Gastroesophageal sphincter (tissue), 4 donors: ENCODE results near the gene MYH11. TPM values are rescaled to one million over a fixed set of nuclear protein-coding genes. Genes with fewer than 3 reads are reported as not detected.
"Not testable (repeated sequence)": the region's sequence is repeated elsewhere in the genome, so short reads cannot be mapped to it uniquely, and the experiment has no call there.

Experiments used
- ATAC-seq: fragments of 150-250 bp; one replicate; pipeline ENCODE4 v1.9.1; 2016; ENCODE audit warnings: mild to moderate bottlenecking, moderate library complexity
- H3K27ac ChIP-seq, 4 donors: fragments of 200-600 bp; sonication (generic) in 3 of 4; 1 replicate in 3 of 4; 2 replicates in 1 of 4; pipeline ENCODE4 v1.5.1; 2016 to 2019
- H3K27me3 ChIP-seq: fragments of 200-600 bp; sonication (generic); one replicate; pipeline ENCODE4 v1.5.1; 2019
- H3K36me3 ChIP-seq, 2 donors: fragments of 200-600 bp; sonication (generic); one replicate each; pipeline ENCODE4 v1.5.1; 2019; ENCODE audit warnings: control low read depth in 1 of 2
- H3K4me1 ChIP-seq, 3 donors: fragments of 200-600 bp; sonication (generic); 1 replicate in 2 of 3; 2 replicates in 1 of 3; pipeline ENCODE4 v1.5.1; 2016 to 2019; ENCODE audit warnings: control low read depth in 2 of 3
- H3K4me3 ChIP-seq, 2 donors: fragments of 200-600 bp; sonication (generic); one replicate each; pipeline ENCODE4 v1.5.1; 2019; ENCODE audit warnings: mild to moderate bottlenecking in 1 of 2, moderate library complexity in 1 of 2
- H3K9me3 ChIP-seq, 3 donors: fragments of 200-600 bp; sonication (generic); one replicate each; pipeline ENCODE4 v1.5.1; 2017 to 2019; ENCODE audit warnings: control low read depth in 2 of 3
- EP300 ChIP-seq: sonication (generic); formaldehyde crosslinking; IDR thresholded peaks from one replicate; pipeline ENCODE4 v1.6.1; 2017; ENCODE audit warnings: antibody characterized with exemption, mild to moderate bottlenecking
- POLR2A ChIP-seq, 2 donors: fragments of 450-650 bp; IDR thresholded peaks; one replicate each; pipeline ENCODE4 v1.6.1; 2017; ENCODE audit warnings: antibody characterized with exemption in 2 of 2, mild to moderate bottlenecking in 2 of 2, moderate library complexity in 1 of 2
- POLR2AphosphoS5 ChIP-seq: sonication (generic); formaldehyde crosslinking; IDR thresholded peaks from one replicate; pipeline ENCODE4 v1.6.1; 2017; ENCODE audit warnings: antibody characterized with exemption
- WGBS, 2 donors: methylation state at CpG; one replicate each; pipeline ENCODE4 v1.1.5; 2018; ENCODE audit warnings: low coverage in 1 of 2; 5-methylcytosine and 5-hydroxymethylcytosine counted together
- total RNA-seq, 4 donors: library from RNA; depleted of rRNA; stranded (reverse); fragments of >200 nt; gene quantifications; one replicate each; pipeline ENCODE4 v1.1.0, GENCODE V29; 2016
- TF ChIP-seq, protein P1 (sequence below), 4 experiments: fragments of 200-600 bp in 2 of 4; fragments of 450-650 bp in 2 of 4; sonication (generic) in 1 of 4; IDR thresholded peaks; one replicate each; pipeline ENCODE4 v1.5.1; 2017 to 2019; ENCODE audit warnings: antibody characterized with exemption in 4 of 4, mild to moderate bottlenecking in 2 of 4, moderate library complexity in 2 of 4

The MYH11 gene
- total RNA-seq, 4 donors from 2014 or later = 7,231 to 23,237 (median 11,307) TPM

GRCh38 chr16:15701975-15702970, 154.6 kb downstream of the MYH11 start:
- Histone ChIP-seq H3K36me3 (peaks cover 0 to 87% of the 10 kb centered on the region in 2 donors), H3K27ac (peak overlapping the region; percentile 32 to 77 (median 72)), H3K9me3 (no peaks in the 10 kb centered on the region), H3K4me3 (no peak overlapping the region), H3K27me3 (no peaks in the 10 kb centered on the region), H3K4me1 (peaks cover 0 to 22% (median 0%) of the 10 kb centered on the region in 3 donors)
- no peak for TF ChIP-seq EP300
- peak; percentile 63 for TF ChIP-seq POLR2AphosphoS5
- TF ChIP-seq, protein P1, sequence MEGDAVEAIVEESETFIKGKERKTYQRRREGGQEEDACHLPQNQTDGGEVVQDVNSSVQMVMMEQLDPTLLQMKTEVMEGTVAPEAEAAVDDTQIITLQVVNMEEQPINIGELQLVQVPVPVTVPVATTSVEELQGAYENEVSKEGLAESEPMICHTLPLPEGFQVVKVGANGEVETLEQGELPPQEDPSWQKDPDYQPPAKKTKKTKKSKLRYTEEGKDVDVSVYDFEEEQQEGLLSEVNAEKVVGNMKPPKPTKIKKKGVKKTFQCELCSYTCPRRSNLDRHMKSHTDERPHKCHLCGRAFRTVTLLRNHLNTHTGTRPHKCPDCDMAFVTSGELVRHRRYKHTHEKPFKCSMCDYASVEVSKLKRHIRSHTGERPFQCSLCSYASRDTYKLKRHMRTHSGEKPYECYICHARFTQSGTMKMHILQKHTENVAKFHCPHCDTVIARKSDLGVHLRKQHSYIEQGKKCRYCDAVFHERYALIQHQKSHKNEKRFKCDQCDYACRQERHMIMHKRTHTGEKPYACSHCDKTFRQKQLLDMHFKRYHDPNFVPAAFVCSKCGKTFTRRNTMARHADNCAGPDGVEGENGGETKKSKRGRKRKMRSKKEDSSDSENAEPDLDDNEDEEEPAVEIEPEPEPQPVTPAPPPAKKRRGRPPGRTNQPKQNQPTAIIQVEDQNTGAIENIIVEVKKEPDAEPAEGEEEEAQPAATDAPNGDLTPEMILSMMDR (IDR thresholded peaks at IDR 0.05) = no peak
- no peak for TF ChIP-seq POLR2A (IDR thresholded peaks at IDR 0.05)
- 33 to 44% methylated on average over 7 to 9 of the region's 11 CpGs for WGBS, 2 donors
- ATAC-seq = peak; percentile 11

DNA sequence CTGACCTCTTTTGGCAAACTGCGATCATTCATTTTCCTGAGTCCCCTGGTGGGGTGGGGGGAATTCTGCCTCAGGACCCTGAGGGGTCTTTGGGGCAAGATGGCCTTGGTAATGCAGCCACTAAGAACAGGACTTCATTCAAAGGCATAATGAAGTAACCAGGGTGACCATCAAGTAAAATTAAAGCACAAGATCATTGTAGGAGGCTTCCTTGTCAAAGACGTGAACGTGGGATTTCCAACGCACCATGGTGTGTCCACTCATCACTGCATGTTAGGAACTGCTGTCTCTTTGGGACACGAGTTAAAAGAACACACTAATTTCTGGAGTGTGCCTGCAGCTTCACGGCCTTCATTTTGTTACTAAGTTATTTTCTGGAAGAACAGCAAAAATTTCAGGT, 155.5 kb downstream of the MYH11 start:
- 18 to 57% methylated on average over 5 to 6 of the region's 6 CpGs for WGBS, 2 donors
- no peak for ATAC-seq
- Histone ChIP-seq H3K27ac (peak overlapping the region in 3 of 4 donors; percentile 71 to 77 (median 74)), H3K4me1 (peaks cover 0 to 15% (median 0%) of the 10 kb centered on the region in 3 donors), H3K9me3 (no peaks in the 10 kb centered on the region), H3K4me3 (no peak overlapping the region), H3K36me3 (peaks cover 0 to 87% of the 10 kb centered on the region in 2 donors), H3K27me3 (no peaks in the 10 kb centered on the region)
- TF ChIP-seq, protein P1 (IDR thresholded peaks at IDR 0.05) = no peak
- no peak for TF ChIP-seq POLR2AphosphoS5
- no peak for TF ChIP-seq POLR2A (IDR thresholded peaks at IDR 0.05)
- TF ChIP-seq EP300 = no peak

GRCh38 chr16:15699819-15700218, 157.0 kb downstream of the MYH11 start:
- H3K27me3 ChIP-seq = no peaks in the 10 kb centered on the region
- H3K4me3 ChIP-seq = no peak overlapping the region
- no peaks in the 10 kb centered on the region for H3K9me3 ChIP-seq
- TF ChIP-seq, protein P1 (IDR thresholded peaks at IDR 0.05) = no peak
- peak; percentile 28 for TF ChIP-seq POLR2AphosphoS5
- TF ChIP-seq EP300 = no peak
- TF ChIP-seq POLR2A (IDR thresholded peaks at IDR 0.05) = no peak
- ATAC-seq = no peak
- 89 to 94% methylated on average over 3 to 9 of the region's 12 CpGs for WGBS, 2 donors
- peaks cover 0 to 9% (median 0%) of the 10 kb centered on the region in 3 donors for H3K4me1 ChIP-seq
- H3K27ac ChIP-seq = no peak overlapping the region
- peaks cover 0 to 88% of the 10 kb centered on the region in 2 donors for H3K36me3 ChIP-seq

DNA sequence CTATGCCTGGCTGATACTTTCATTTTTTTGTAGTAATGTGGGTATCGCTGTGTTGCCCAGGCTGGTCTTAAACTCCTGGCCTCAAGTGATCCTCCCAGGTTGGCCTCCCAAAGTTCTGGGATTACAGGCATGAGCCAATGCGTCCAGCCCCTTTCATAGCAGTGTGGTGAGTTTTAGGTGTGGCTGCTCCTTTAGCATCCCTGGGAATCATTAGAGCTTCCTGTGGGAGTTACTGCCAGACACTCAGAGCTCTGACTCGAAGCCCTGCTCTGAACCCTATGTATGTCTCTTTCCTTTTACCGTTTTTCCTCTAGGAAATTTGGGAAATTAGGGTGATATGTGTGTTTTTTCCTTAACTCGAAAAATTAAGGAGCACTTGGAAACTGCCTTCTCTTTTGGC, 162.3 kb downstream of the MYH11 start:
- Histone ChIP-seq H3K27me3 (no peaks in the 10 kb centered on the region), H3K9me3 (no peaks in the 10 kb centered on the region), H3K36me3 (peaks cover 0 to 95% of the 10 kb centered on the region in 2 donors), H3K4me1 (no peaks in the 10 kb centered on the region), H3K4me3 (no peak overlapping the region), H3K27ac (no peak overlapping the region)
- TF ChIP-seq POLR2AphosphoS5 = no peak
- TF ChIP-seq, protein P1 (IDR thresholded peaks at IDR 0.05) = no peak
- TF ChIP-seq POLR2A (IDR thresholded peaks at IDR 0.05) = no peak
- no peak for TF ChIP-seq EP300
- 87% methylated on average over 5 of the region's 5 CpGs; no CpG with 5 or more reads in 1 of the 2 donors for WGBS, 2 donors
- no peak for ATAC-seq

- peaks cover 0 to 93% of the 10 kb centered on the region in 2 donors for H3K36me3 ChIP-seq
Observed at GRCh38 chr16:15692508-15692907, 164.3 kb downstream of the MYH11 start.

More at GRCh38 chr16:15692508-15692907, 164.3 kb downstream of the MYH11 start:
- H3K4me3 ChIP-seq, H3K4me1 ChIP-seq, ATAC-seq, H3K27ac ChIP-seq, H3K9me3 ChIP-seq, H3K27me3 ChIP-seq: not testable (repeated sequence)
- 89 to 100% methylated on average over 1 of the region's 1 CpG for WGBS, 2 donors
